CD8-positive, alpha-beta memory T cell (primary cell): ENCODE results near the gene SLC5A10. TPM values are rescaled to one million over a fixed set of nuclear protein-coding genes. Genes with fewer than 3 reads are reported as not detected.
"Not testable (repeated sequence)": the region's sequence is repeated elsewhere in the genome, so short reads cannot be mapped to it uniquely, and the experiment has no call there.

Source experiments
- CTCF ChIA-PET: fragments of 350-600 bp; sonication (Branson Sonifier 250); formaldehyde crosslinking; loops from one replicate; lab custom pipeline; 2021; ENCODE audit warnings: antibody characterized with exemption; lab: Charles Lee
- POLR2A ChIA-PET: fragments of 350-600 bp; sonication (Branson Sonifier 250); formaldehyde crosslinking; loops from one replicate; lab custom pipeline; 2021; ENCODE audit warnings: antibody characterized with exemption; lab: Charles Lee
- DNase-seq, 5 donors: peaks; one replicate each; pipeline versions ENCODE4 v3.0.0 to v3.0.0-alpha.2; 2020 to 2022; ENCODE audit warnings: mixed read lengths in 1 of 5
- H3K27ac ChIP-seq: one replicate; pipeline ENCODE4 v1.7.0; 2013; ENCODE audit warnings: low read depth, mild to moderate bottlenecking, low read length, moderate library complexity
- H3K27me3 ChIP-seq: 2 replicates; pipeline ENCODE4 v1.7.0; 2013; ENCODE audit warnings: low read length, mild to moderate bottlenecking; ENCODE audit not compliant: insufficient read depth, poor library complexity, severe bottlenecking
- H3K36me3 ChIP-seq: 2 replicates; pipeline ENCODE4 v1.7.0; 2013; ENCODE audit warnings: mild to moderate bottlenecking, low read length, moderate library complexity; ENCODE audit not compliant: insufficient read depth
- H3K4me1 ChIP-seq: 2 replicates; pipeline ENCODE4 v1.7.0; 2013; ENCODE audit warnings: mild to moderate bottlenecking, low read length, moderate library complexity; ENCODE audit not compliant: insufficient read depth
- H3K4me3 ChIP-seq: 2 replicates; pipeline ENCODE4 v1.7.0; 2013; ENCODE audit warnings: mild to moderate bottlenecking, low read length
- H3K9me3 ChIP-seq: 2 replicates; pipeline ENCODE4 v1.7.0; 2013; ENCODE audit warnings: mild to moderate bottlenecking, low read length
- H3K27ac Mint-ChIP-seq, 8 donors: one replicate each; pipeline ENCODE4 v1.8.0; 2020 to 2021; ENCODE audit warnings: mixed read lengths in 8 of 8, mild to moderate bottlenecking in 6 of 8, inconsistent platforms in 3 of 8, moderate library complexity in 3 of 8
- H3K27me3 Mint-ChIP-seq, 2 donors: one replicate each; pipeline ENCODE4 v1.8.0; 2020 to 2021; ENCODE audit warnings: mixed read lengths in 2 of 2, mild to moderate bottlenecking in 1 of 2, moderate library complexity in 1 of 2
- H3K36me3 Mint-ChIP-seq, 3 donors: one replicate each; pipeline ENCODE4 v1.8.0; 2020 to 2021; ENCODE audit warnings: mixed read lengths in 3 of 3, inconsistent platforms in 1 of 3, mild to moderate bottlenecking in 1 of 3
- H3K4me1 Mint-ChIP-seq, 3 donors: one replicate each; pipeline ENCODE4 v1.8.0; 2020 to 2021; ENCODE audit warnings: mixed read lengths in 3 of 3, inconsistent platforms in 1 of 3, mild to moderate bottlenecking in 1 of 3
- H3K4me3 Mint-ChIP-seq, 7 donors: one replicate each; pipeline ENCODE4 v1.8.0; 2020 to 2021; ENCODE audit warnings: mixed read lengths in 7 of 7, mild to moderate bottlenecking in 6 of 7, moderate library complexity in 4 of 7, inconsistent platforms in 2 of 7
- H3K9me3 Mint-ChIP-seq, 5 donors: one replicate each; pipeline ENCODE4 v1.8.0; 2020 to 2022; ENCODE audit warnings: mixed read lengths in 5 of 5, mild to moderate bottlenecking in 3 of 5, moderate library complexity in 2 of 5, inconsistent platforms in 1 of 5
- polyA plus RNA-seq: library from polyadenylated mRNA; unstranded; fragments of 300-500 nt; fragmentation: Illumina TruSeq; gene quantifications from one replicate; pipeline ENCODE4 v1.2.3, GENCODE V29; 2021
- total RNA-seq, 2 experiments: library from RNA; stranded (reverse); gene quantifications; one replicate each; pipeline ENCODE4 v1.2.3, GENCODE V29; 2021

SLC5A10 gene
- total and polyA plus RNA-seq, 3 experiments from 2014 or later = not detected

DNA sequence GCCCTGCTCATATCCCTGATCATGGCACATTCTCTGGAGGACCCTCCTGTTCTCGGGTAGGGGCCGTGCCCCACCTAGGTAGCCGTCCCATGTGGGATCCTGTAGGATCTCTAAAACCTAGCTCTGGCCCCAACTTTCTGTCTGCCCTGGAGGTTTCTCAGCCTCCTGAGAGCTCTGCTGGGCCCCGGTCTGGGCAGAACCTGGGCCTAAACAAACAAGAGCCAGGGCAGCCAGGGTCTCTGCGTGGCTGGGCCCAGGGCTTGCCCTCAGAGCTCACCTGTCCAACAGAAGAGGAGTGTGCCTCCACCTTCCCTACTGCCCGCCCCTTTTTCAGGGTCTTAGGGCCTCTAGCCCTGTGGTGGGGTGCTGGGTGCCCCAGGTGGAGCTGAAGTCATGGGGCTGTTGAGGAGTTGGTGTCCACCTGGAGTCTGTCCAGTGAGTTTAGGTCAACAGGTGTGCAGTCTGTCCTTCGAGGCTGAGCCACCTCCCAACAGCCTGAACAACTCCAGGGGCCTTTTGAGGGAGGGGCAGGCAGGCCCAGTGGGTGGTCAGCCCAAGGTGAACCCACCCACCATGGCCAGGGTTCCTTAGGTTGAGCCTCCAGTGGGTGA is 69.2 kb downstream of the SLC5A10 start:
- H3K9me3 ChIP-seq, H3K4me3 ChIP-seq, H3K36me3 ChIP-seq, POLR2A ChIA-PET, H3K27ac ChIP-seq, DNase-seq, H3K4me3 Mint-ChIP-seq, H3K27me3 ChIP-seq, H3K9me3 Mint-ChIP-seq, H3K27me3 Mint-ChIP-seq: not testable (repeated sequence)
- Mint-ChIP-seq H3K27ac (peak overlapping the region in 3 of 8 donors; percentile 17 to 63 (median 27)), H3K36me3 (peaks cover 0 to 39% (median 5%) of the 10 kb centered on the region in 3 donors), H3K4me1 (peaks cover 13 to 18% (median 15%) of the 10 kb centered on the region in 3 donors)
- CTCF ChIA-PET = interaction anchor here (1.1 to 4.0 kb wide), 2 partner anchors 19 to 60 kb away, joined by 3 to 13 read pairs; no protein-coding TSS in a partner anchor
- peaks cover 14% of the 10 kb centered on the region for H3K4me1 ChIP-seq

DNA sequence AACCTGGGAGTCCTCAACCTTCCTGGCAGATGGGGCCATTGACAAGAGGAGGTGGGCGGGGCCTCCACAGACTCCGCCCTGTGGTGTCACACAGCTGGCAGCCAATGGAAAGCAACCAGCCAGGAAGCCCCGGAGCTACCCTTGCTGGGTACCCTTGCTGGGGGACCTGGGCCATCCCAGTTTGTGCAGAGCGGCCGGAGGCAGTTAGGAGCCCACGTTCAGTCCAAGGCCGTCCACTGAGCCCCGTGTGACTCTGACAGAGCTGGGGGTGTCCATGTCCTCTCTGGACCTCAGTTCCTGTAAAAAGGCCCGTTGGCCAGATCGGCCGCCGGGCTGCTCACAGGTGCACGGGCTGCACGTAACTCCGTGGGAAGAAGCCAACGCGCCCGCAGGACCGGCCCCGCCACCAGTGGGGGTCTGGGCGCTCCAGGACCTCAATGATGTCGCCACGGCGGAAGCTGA is 69.7 kb downstream of the SLC5A10 start:
- Mint-ChIP-seq H3K27ac (no peak overlapping the region), H3K27me3 (peaks cover 0 to 2% of the 10 kb centered on the region in 2 donors), H3K9me3 (no peaks in the 10 kb centered on the region), H3K4me3 (no peak overlapping the region), H3K36me3 (peaks cover 0 to 39% (median 5%) of the 10 kb centered on the region in 3 donors), H3K4me1 (peaks cover 13 to 18% (median 15%) of the 10 kb centered on the region in 3 donors)
- Histone ChIP-seq H3K4me1 (peaks cover 14% of the 10 kb centered on the region), H3K9me3 (no peaks in the 10 kb centered on the region), H3K4me3 (no peak overlapping the region), H3K36me3 (peaks cover 4% of the 10 kb centered on the region), H3K27ac (no peak overlapping the region), H3K27me3 (no peaks in the 10 kb centered on the region)
- peak in 2 of 5 donors; percentile 14 to 23 for DNase-seq
- POLR2A ChIA-PET = no interaction called here
- CTCF ChIA-PET = interaction anchor here (1.4 to 4.0 kb wide), 2 partner anchors 17 to 61 kb away, joined by 5 to 13 read pairs; partner anchors contain the start of gene FAM83G

DNA sequence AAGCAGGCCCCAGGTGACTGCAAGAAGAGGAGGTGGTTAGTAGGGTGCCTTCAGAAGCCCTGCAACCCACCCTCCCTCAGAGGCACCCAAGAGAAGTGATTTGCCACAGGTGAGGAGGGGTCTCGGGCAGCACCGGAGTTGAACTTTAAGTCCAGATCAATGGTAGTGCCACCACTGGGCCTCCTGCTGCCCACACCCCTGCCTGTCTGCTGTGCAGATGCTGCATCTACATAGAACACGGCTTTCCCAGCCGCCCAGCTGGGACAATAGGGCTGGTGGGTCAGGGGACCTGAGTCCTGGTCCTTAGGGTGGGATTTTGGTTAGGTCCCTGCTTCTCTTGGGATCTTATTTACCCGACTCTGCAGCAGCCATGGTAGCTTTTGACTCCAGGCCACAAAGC is 70.2 kb downstream of the SLC5A10 start:
- H3K27ac ChIP-seq = no peak overlapping the region
- peaks cover 4% of the 10 kb centered on the region for H3K36me3 ChIP-seq
- Mint-ChIP-seq H3K27me3 (peaks cover 0 to 1% of the 10 kb centered on the region in 2 donors), H3K27ac (no peak overlapping the region), H3K9me3 (no peaks in the 10 kb centered on the region), H3K4me1 (peaks cover 13 to 16% (median 15%) of the 10 kb centered on the region in 3 donors), H3K4me3 (no peak overlapping the region), H3K36me3 (peaks cover 0 to 39% (median 5%) of the 10 kb centered on the region in 3 donors)
- DNase-seq = no peak
- H3K27me3 ChIP-seq = no peaks in the 10 kb centered on the region
- CTCF ChIA-PET = interaction anchor here (1.4 to 4.0 kb wide), 2 partner anchors 17 to 61 kb away, joined by 5 to 13 read pairs; partner anchors contain the start of gene FAM83G
- no peaks in the 10 kb centered on the region for H3K9me3 ChIP-seq
- POLR2A ChIA-PET = no interaction called here
- H3K4me1 ChIP-seq = peaks cover 14% of the 10 kb centered on the region
- H3K4me3 ChIP-seq = no peak overlapping the region

DNA sequence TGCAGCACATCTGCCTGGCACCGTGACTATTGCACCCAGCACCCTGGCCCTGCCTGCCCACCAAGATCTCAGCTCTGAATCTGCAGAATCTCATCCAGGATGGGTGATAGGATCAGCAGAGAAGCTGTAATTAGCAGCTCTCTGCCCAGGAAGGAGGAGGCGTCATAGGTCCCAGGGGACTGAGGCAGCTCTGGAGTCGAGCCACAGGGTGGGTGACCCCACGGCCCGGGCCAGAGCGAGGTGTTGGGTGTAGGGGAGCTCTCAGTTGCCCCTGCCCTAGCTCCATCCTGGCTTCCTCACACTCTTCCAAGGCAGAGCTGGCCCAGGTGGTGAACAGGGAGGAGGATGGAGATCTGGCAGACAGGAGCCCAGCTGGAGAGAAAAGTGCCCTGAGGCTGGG is 70.8 kb downstream of the SLC5A10 start:
- Histone ChIP-seq H3K27ac (no peak overlapping the region), H3K9me3 (no peaks in the 10 kb centered on the region), H3K27me3 (no peaks in the 10 kb centered on the region), H3K36me3 (peaks cover 4% of the 10 kb centered on the region), H3K4me1 (peaks cover 14% of the 10 kb centered on the region), H3K4me3 (no peak overlapping the region)
- CTCF ChIA-PET = interaction anchor here (1.4 to 4.0 kb wide), 2 partner anchors 18 to 62 kb away, joined by 5 to 13 read pairs; partner anchors contain the start of gene FAM83G
- DNase-seq = no peak
- peak overlapping the region in 4 of 8 donors; percentile 52 to 93 (median 68) for H3K27ac Mint-ChIP-seq
- peaks cover 0 to 39% (median 5%) of the 10 kb centered on the region in 3 donors for H3K36me3 Mint-ChIP-seq
- no peak overlapping the region for H3K4me3 Mint-ChIP-seq
- POLR2A ChIA-PET = no interaction called here
- no peaks in the 10 kb centered on the region for H3K9me3 Mint-ChIP-seq
- H3K27me3 Mint-ChIP-seq = no peaks in the 10 kb centered on the region
- H3K4me1 Mint-ChIP-seq = peaks cover 13 to 16% (median 15%) of the 10 kb centered on the region in 3 donors

DNA sequence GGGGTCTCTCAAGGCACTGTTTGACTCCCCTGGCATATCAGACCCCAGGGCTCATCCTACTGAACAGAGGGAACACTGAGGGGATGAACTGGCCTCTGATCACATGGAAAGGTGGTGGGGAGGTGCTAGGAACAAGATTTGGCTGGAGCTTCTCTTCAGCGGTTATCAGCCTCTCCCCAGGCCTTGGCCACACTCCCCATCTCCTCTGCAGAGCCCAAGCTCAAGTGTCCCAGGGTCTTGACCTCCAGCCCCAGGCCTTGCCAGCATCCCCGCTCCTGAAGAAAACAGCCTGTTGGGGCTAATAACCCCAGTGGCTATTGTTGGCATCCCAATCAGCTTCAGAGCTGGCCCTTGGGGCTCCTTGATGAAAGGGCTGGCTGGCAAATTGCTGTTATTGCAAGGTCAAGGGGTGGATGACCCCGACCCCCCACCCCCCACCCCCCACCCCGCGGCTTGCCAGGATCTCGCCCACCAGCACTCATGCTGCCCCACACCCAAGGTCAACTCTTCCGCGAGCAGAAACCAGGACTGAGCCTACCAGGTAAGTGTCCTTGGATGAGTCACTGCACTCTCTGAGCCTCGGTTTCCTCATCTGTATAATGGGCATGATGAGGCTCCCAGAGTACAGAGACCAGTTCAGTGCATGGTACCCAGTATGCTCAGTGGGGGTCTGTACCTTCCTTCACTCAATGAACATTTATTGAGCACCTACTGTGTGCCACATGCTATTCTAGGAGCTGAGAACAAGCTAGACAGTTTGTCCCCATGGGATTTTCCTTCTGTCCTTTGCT is 71.4 kb downstream of the SLC5A10 start:
- Mint-ChIP-seq H3K4me1 (peaks cover 13 to 16% (median 15%) of the 10 kb centered on the region in 3 donors), H3K4me3 (no peak overlapping the region), H3K36me3 (peaks cover 0 to 39% (median 5%) of the 10 kb centered on the region in 3 donors), H3K27me3 (no peaks in the 10 kb centered on the region), H3K9me3 (no peaks in the 10 kb centered on the region), H3K27ac (peak overlapping the region in 3 of 8 donors; percentile 59 to 66 (median 65))
- CTCF ChIA-PET = interaction anchor here (1.4 to 4.0 kb wide), 2 partner anchors 19 to 62 kb away, joined by 5 to 13 read pairs; partner anchors contain the start of gene FAM83G
- peaks cover 4% of the 10 kb centered on the region for H3K36me3 ChIP-seq
- H3K4me3 ChIP-seq = no peak overlapping the region
- peak in 1 of 5 donors; percentile 11 for DNase-seq
- peaks cover 14% of the 10 kb centered on the region for H3K4me1 ChIP-seq
- no peaks in the 10 kb centered on the region for H3K27me3 ChIP-seq
- POLR2A ChIA-PET = no interaction called here
- H3K9me3 ChIP-seq = no peaks in the 10 kb centered on the region
- H3K27ac ChIP-seq = no peak overlapping the region

DNA sequence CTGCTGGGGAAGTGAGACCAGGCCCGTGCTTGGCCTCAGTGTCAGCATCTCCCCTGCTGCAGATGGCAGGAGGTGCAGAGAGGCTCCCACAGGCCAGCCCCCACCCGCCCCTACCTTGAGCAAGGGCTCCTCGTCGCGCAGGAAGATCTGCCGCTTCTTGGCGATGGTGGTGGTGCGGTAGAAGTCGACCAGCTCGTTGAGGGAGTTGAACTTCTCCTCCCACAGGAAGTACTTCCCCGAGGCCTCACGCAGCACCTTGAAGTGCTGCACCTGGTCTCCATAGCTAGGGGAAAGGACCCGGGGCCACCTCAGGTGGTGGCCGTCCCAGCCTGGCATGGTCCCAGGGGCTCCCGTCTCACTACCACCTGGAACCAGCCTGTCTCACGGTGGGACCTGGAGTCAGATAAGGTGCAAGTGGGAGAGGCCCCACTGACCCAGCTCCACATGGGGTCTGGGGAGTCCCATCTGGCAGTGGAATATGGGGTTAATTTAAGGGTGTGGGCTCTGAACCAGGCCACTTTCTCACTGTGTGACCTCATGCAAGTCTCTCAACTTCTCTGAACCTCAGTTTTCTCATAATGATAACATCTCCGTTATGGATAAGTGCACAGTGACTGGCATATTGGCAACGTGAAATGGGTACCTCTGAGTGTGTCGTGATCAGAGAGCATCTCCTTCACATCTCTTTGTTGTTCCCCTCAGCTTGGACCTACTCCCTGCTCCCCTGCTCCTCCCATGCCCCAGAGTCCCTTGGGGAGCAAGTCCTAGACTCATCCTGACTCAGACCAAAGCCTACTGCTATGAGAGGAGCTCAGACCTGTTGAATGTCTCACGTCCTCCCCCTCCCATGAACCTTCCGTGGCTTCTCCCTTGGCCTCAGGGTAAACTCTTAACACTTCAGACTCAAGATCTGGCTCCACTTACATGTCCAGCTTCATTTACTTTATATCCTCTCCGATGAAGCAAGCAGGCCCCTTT is 72.4 kb downstream of the SLC5A10 start:
- H3K27ac Mint-ChIP-seq = peak overlapping the region in 7 of 8 donors; percentile 1 to 87 (median 48)
- H3K9me3 Mint-ChIP-seq = no peaks in the 10 kb centered on the region
- ChIA-PET CTCF (interaction anchor here (4.0 kb wide), 1 partner anchor 63 kb away, joined by 13 read pairs; no protein-coding TSS in a partner anchor), POLR2A (no interaction called here)
- H3K4me1 Mint-ChIP-seq = peaks cover 13 to 15% (median 14%) of the 10 kb centered on the region in 3 donors
- Histone ChIP-seq H3K4me1 (peaks cover 14% of the 10 kb centered on the region), H3K9me3 (no peaks in the 10 kb centered on the region), H3K4me3 (no peak overlapping the region), H3K27me3 (no peaks in the 10 kb centered on the region), H3K27ac (no peak overlapping the region), H3K36me3 (peaks cover 4% of the 10 kb centered on the region)
- peak overlapping the region in 1 of 7 donors; percentile 39 for H3K4me3 Mint-ChIP-seq
- H3K36me3 Mint-ChIP-seq = peaks cover 0 to 35% (median 5%) of the 10 kb centered on the region in 3 donors
- peak in 2 of 5 donors; percentile 26 to 45 for DNase-seq
- H3K27me3 Mint-ChIP-seq = no peaks in the 10 kb centered on the region

DNA sequence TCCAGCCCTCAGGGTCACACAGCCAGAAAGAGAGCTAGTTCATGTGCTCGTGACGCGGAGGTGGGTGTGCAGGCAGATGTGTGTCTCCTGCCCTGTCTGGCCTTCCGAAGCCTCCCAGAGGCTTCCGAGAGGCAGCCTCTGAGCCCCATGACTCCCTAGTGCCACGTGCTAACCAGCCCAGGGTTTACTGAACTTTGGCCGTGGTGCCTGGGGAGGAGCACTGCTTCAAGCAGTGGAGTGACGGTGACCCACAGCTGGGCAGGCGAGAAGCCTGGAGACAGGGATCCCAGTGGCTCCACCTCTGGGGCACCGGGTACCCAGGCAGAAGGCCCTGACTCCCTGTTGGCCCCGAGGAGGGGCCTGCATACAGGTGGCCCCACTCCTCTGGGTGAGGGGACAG is 76.7 kb downstream of the SLC5A10 start:
- peaks cover 0 to 10% (median 5%) of the 10 kb centered on the region in 3 donors for H3K36me3 Mint-ChIP-seq
- H3K9me3 ChIP-seq, H3K36me3 ChIP-seq, CTCF ChIA-PET, H3K27ac ChIP-seq, H3K4me3 ChIP-seq, H3K27ac Mint-ChIP-seq, POLR2A ChIA-PET, H3K9me3 Mint-ChIP-seq, H3K27me3 Mint-ChIP-seq, H3K27me3 ChIP-seq, H3K4me3 Mint-ChIP-seq, DNase-seq: not testable (repeated sequence)
- peaks cover 13% of the 10 kb centered on the region for H3K4me1 ChIP-seq
- peaks cover 11 to 14% (median 13%) of the 10 kb centered on the region in 3 donors for H3K4me1 Mint-ChIP-seq
